ENCODE measurements around the gene HHIPL2. TPM values are rescaled to one million over a fixed set of nuclear protein-coding genes. Genes with fewer than 3 reads are reported as not detected.

The HHIPL2 gene
- total RNA-seq, 1 experiment from 2014 or later = 14.0 TPM

DNA sequence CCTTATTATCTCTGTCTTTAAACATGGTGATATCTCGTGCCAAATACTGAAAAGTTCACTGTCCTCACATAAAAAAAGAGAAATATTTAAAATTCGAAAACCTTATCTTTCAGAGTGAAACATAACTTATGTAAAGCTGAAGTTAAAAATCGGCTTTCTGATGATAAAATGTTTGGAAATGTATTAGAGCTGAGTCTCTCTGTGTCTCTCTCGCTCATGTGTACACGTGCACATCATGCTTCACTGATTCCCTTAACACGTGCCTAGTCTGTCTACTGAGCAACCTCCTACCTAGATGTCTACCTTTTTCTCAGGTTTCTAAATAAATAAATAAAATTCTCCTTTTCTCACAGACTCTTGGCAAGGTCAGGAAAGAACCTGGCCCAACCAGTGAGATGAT lies 17.1 kb downstream of the HHIPL2 start:
- H3K4me3 ChIP-seq = no peak overlapping the region
- H3F3A ChIP-seq (ENCODE audit: insufficient read depth, low read depth) = peaks cover 4% of the 10 kb centered on the region; the same call in 1 of the 2 replicates
- no peak for TF ChIP-seq EZH2 (IDR thresholded peaks at IDR 0.05; ENCODE audit: low read depth)
- H3K4me1 ChIP-seq (replicated peaks; ENCODE audit: insufficient read depth) = no peaks in the 10 kb centered on the region
- ChIA-PET CTCF (no interaction called here), POLR2A (ENCODE audit: unreplicated experiment) (no interaction called here)
- no TSS peak for BruUV-seq (replicated peaks)
- no peak for DNase-seq
- no peaks in the 10 kb centered on the region for H3K9me3 ChIP-seq (ENCODE audit: insufficient read depth, low read depth)
- H3K27me3 ChIP-seq (ENCODE audit: insufficient read depth, low read depth) = no peaks in the 10 kb centered on the region
- intact Hi-C loops (cut with micrococcal nuclease; ENCODE audit: unreplicated experiment) = no loop called here
- H4K20me1 ChIP-seq (ENCODE audit: insufficient read depth) = no peaks in the 10 kb centered on the region
- no peak overlapping the region for H3K27ac ChIP-seq
- H3K4me2 ChIP-seq = no peak overlapping the region
- no peaks in the 10 kb centered on the region for H3K9me2 ChIP-seq (ENCODE audit: insufficient read depth)
- H3K36me3 ChIP-seq (ENCODE audit: low read depth) = no peaks in the 10 kb centered on the region
- H3K79me2 ChIP-seq (ENCODE audit: low read depth) = no peaks in the 10 kb centered on the region
- H2AFZ ChIP-seq = no peak overlapping the region

DNA sequence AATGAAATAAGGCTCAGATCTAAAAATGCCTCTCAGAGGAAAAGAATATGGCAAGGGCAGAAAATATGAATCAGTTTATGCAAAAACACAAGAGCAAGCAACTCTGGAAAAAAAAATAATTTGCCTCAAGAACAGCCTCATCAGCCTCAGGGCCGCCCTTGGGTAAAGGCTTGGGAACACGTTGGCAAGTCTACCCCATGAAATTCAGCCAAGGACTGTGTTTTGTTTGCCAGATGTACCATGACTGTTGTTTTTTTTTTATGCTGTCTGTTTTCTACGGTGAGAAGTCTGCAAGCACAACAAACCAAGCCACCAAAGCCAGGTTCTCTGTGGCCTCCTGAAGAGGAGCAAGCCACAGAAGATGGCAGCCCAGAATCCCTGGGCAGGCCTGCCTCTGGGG lies 18.0 kb downstream of the HHIPL2 start:
- Histone ChIP-seq H2AFZ (no peak overlapping the region), H3K79me2 (ENCODE audit: low read depth) (no peaks in the 10 kb centered on the region), H4K20me1 (ENCODE audit: insufficient read depth) (no peaks in the 10 kb centered on the region), H3K36me3 (ENCODE audit: low read depth) (no peaks in the 10 kb centered on the region), H3K4me3 (no peak overlapping the region), H3K4me2 (no peak overlapping the region), H3F3A (ENCODE audit: insufficient read depth, low read depth) (no peaks in the 10 kb centered on the region), H3K27me3 (ENCODE audit: insufficient read depth, low read depth) (no peaks in the 10 kb centered on the region), H3K27ac (no peak overlapping the region), H3K9me2 (ENCODE audit: insufficient read depth) (no peaks in the 10 kb centered on the region), H3K9me3 (ENCODE audit: insufficient read depth, low read depth) (no peaks in the 10 kb centered on the region), H3K4me1 (replicated peaks; ENCODE audit: insufficient read depth) (no peaks in the 10 kb centered on the region; the same call in 1 of the 2 replicates)
- POLR2A ChIA-PET (ENCODE audit: unreplicated experiment) = no interaction called here
- CTCF ChIA-PET = no interaction called here
- no peak for DNase-seq
- intact Hi-C loops (cut with micrococcal nuclease; ENCODE audit: unreplicated experiment) = no loop called here
- BruUV-seq (replicated peaks) = no TSS peak
- TF ChIP-seq, protein P1, sequence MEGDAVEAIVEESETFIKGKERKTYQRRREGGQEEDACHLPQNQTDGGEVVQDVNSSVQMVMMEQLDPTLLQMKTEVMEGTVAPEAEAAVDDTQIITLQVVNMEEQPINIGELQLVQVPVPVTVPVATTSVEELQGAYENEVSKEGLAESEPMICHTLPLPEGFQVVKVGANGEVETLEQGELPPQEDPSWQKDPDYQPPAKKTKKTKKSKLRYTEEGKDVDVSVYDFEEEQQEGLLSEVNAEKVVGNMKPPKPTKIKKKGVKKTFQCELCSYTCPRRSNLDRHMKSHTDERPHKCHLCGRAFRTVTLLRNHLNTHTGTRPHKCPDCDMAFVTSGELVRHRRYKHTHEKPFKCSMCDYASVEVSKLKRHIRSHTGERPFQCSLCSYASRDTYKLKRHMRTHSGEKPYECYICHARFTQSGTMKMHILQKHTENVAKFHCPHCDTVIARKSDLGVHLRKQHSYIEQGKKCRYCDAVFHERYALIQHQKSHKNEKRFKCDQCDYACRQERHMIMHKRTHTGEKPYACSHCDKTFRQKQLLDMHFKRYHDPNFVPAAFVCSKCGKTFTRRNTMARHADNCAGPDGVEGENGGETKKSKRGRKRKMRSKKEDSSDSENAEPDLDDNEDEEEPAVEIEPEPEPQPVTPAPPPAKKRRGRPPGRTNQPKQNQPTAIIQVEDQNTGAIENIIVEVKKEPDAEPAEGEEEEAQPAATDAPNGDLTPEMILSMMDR (conservative IDR thresholded peaks at IDR 0.05) = no peak
- TF ChIP-seq EZH2 (IDR thresholded peaks at IDR 0.05; ENCODE audit: low read depth) = no peak

DNA sequence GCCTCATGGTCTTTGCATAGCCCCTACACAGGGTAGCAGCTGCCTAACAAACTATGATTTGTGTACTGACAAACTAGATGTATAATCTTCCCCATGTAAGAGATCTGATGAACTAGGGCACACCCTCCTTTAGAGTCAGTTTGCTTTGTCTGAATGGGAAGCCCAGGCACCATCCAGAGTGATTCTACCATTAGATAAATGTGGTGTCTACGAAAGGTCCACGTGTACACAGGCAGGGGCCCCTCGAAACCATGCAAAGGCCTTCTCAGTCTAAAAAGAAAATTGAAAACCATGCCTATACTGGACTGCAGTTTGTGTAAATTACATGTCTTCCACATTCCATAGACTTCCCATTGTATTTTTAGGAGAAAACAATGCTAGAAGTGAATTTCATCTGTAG lies 18.7 kb downstream of the HHIPL2 start:
- intact Hi-C loops (cut with micrococcal nuclease; ENCODE audit: unreplicated experiment) = no loop called here
- ChIA-PET CTCF (no interaction called here), POLR2A (ENCODE audit: unreplicated experiment) (no interaction called here)
- Histone ChIP-seq H3K4me2 (no peak overlapping the region), H3K27ac (no peak overlapping the region), H3K79me2 (ENCODE audit: low read depth) (no peaks in the 10 kb centered on the region), H3K27me3 (ENCODE audit: insufficient read depth, low read depth) (no peaks in the 10 kb centered on the region), H3F3A (ENCODE audit: insufficient read depth, low read depth) (peaks cover 2% of the 10 kb centered on the region), H4K20me1 (ENCODE audit: insufficient read depth) (no peaks in the 10 kb centered on the region), H3K36me3 (ENCODE audit: low read depth) (no peaks in the 10 kb centered on the region), H3K4me1 (replicated peaks; ENCODE audit: insufficient read depth) (peaks cover 5% of the 10 kb centered on the region), H3K4me3 (no peak overlapping the region), H2AFZ (no peak overlapping the region), H3K9me2 (ENCODE audit: insufficient read depth) (no peaks in the 10 kb centered on the region), H3K9me3 (ENCODE audit: insufficient read depth, low read depth) (no peaks in the 10 kb centered on the region)
- no TSS peak for BruUV-seq (replicated peaks)
- TF ChIP-seq, protein P1 (conservative IDR thresholded peaks at IDR 0.05) = no peak
- no peak for TF ChIP-seq EZH2 (IDR thresholded peaks at IDR 0.05; ENCODE audit: low read depth)
- no peak for DNase-seq

DNA sequence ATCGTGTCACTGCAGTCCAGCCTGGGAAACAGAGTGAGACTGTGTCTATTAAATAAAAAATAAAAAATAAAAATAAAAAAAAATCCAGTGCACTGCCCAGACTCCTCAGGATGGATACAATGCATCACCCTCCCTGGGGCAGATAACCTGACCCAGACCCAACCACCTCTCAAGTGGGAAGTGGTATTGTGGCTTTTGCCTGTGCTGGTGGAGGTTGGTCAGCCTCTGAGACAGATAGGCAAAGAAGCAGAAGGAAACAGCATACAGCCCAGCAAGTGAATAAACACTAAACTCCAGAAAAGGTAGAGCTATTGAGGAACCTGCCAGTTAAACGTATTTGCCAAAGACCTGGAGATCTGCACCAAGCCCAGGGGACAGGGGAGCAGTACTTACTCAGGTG lies 22.0 kb downstream of the HHIPL2 start:
- peaks cover 34% of the 10 kb centered on the region for H3K4me1 ChIP-seq (replicated peaks; ENCODE audit: insufficient read depth)
- H3K4me3 ChIP-seq = no peak overlapping the region
- no peaks in the 10 kb centered on the region for H3K79me2 ChIP-seq (ENCODE audit: low read depth)
- ChIA-PET POLR2A (ENCODE audit: unreplicated experiment) (no interaction called here), CTCF (no interaction called here)
- no peaks in the 10 kb centered on the region for H3K9me3 ChIP-seq (ENCODE audit: insufficient read depth, low read depth)
- no peak for DNase-seq
- H3K27me3 ChIP-seq (ENCODE audit: insufficient read depth, low read depth) = no peaks in the 10 kb centered on the region
- H3K36me3 ChIP-seq (ENCODE audit: low read depth) = no peaks in the 10 kb centered on the region
- peaks cover 34% of the 10 kb centered on the region for H3F3A ChIP-seq (ENCODE audit: insufficient read depth, low read depth)
- no peak overlapping the region for H3K27ac ChIP-seq
- intact Hi-C loops (cut with micrococcal nuclease; ENCODE audit: unreplicated experiment) = no loop called here
- TF ChIP-seq, protein P1 (conservative IDR thresholded peaks at IDR 0.05) = no peak
- no peak for TF ChIP-seq EZH2 (IDR thresholded peaks at IDR 0.05; ENCODE audit: low read depth)
- H3K4me2 ChIP-seq = no peak overlapping the region
- H3K9me2 ChIP-seq (ENCODE audit: insufficient read depth) = no peaks in the 10 kb centered on the region
- no peaks in the 10 kb centered on the region for H4K20me1 ChIP-seq (ENCODE audit: insufficient read depth)
- H2AFZ ChIP-seq = no peak overlapping the region
- BruUV-seq (replicated peaks) = no TSS peak

Data from PC-9 (cell line).